DND-41 (cell line): ENCODE data around the gene ADAMTS12.

Experiments
- ATAC-seq: fragments of 200-7000 bp; cut with Tn5 transposase; 3 replicates; pipeline ENCODE4 v1.9.1; 2021; ENCODE audit warnings: low read depth; ENCODE audit not compliant: insufficient read depth
- DNase-seq: peaks from one replicate; pipeline ENCODE4 v3.0.0-alpha.2; 2020
- H2AFZ ChIP-seq: 2 replicates; pipeline ENCODE4 v1.6.0; 2012; ENCODE audit warnings: low read depth, low read length
- H3K27ac ChIP-seq: 2 replicates; pipeline ENCODE4 v1.5.1; 2012; ENCODE audit warnings: low read length, inconsistent platforms
- H3K27me3 ChIP-seq: fragments of 200-600 bp; sonication (generic); 2 replicates; pipeline ENCODE4 v1.6.0; 2012; ENCODE audit warnings: low read length, mild to moderate bottlenecking, inconsistent platforms; ENCODE audit not compliant: insufficient read depth, poor library complexity
- H3K36me3 ChIP-seq: 2 replicates; pipeline ENCODE4 v1.5.1; 2012; ENCODE audit warnings: low read length, inconsistent platforms; ENCODE audit not compliant: insufficient read depth
- H3K4me1 ChIP-seq: 2 replicates; pipeline ENCODE4 v1.5.1; 2012; ENCODE audit warnings: mild to moderate bottlenecking, low read length; ENCODE audit not compliant: insufficient read depth
- H3K4me2 ChIP-seq: 2 replicates; pipeline ENCODE4 v1.6.0; 2012; ENCODE audit warnings: mild to moderate bottlenecking, moderate library complexity, low read length, inconsistent platforms; ENCODE audit not compliant: insufficient read depth
- H3K4me3 ChIP-seq, 2 experiments: fragments of 200-600 bp in 1 of 2; shearing (Covaris generic) in 1 of 2; 2 replicates each; pipeline ENCODE4 v1.5.1; 2012 to 2016; ENCODE audit warnings: inconsistent platforms in 2 of 2, low read length in 2 of 2, mild to moderate bottlenecking in 2 of 2, low read depth in 1 of 2, moderate library complexity in 1 of 2
- H3K79me2 ChIP-seq: 2 replicates; pipeline ENCODE4 v1.6.0; 2012; ENCODE audit warnings: low read length, inconsistent platforms; ENCODE audit not compliant: insufficient read depth
- H3K9ac ChIP-seq: 2 replicates; pipeline ENCODE4 v1.6.0; 2012; ENCODE audit warnings: low read depth, mild to moderate bottlenecking, inconsistent platforms, low read length, moderate library complexity
- H3K9me3 ChIP-seq: 2 replicates; pipeline ENCODE4 v1.5.1; 2012; ENCODE audit warnings: low read length, moderate library complexity, mild to moderate bottlenecking, inconsistent platforms; ENCODE audit not compliant: insufficient read depth, severe bottlenecking
- H4K20me1 ChIP-seq: 2 replicates; pipeline ENCODE4 v1.6.0; 2012; ENCODE audit warnings: low read length; ENCODE audit not compliant: insufficient read depth
- CTCF ChIP-seq: IDR thresholded peaks from 2 replicates; pipeline ENCODE4 v1.5.1; 2012; ENCODE audit warnings: borderline replicate concordance, low read length, moderate library complexity, mild to moderate bottlenecking; ENCODE audit not compliant: poor library complexity, severe bottlenecking; ENCODE audit errors: extremely low read depth
- EZH2 ChIP-seq: IDR thresholded peaks from 3 replicates; pipeline ENCODE4 v1.6.1; 2012; ENCODE audit warnings: borderline replicate concordance, low read depth, mild to moderate bottlenecking, moderate library complexity, low read length, inconsistent platforms; ENCODE audit not compliant: severe bottlenecking

ADAMTS12 gene

GRCh38 chr5:33719769-33720168, 172.0 kb downstream of the ADAMTS12 start:
- H3K9ac ChIP-seq = no peak overlapping the region
- DNase-seq = no peak
- H3K36me3 ChIP-seq = no peaks in the 10 kb centered on the region
- H3K4me2 ChIP-seq = no peak overlapping the region
- no peak for TF ChIP-seq EZH2
- no peak for TF ChIP-seq CTCF
- H3K79me2 ChIP-seq = no peaks in the 10 kb centered on the region
- H3K9me3 ChIP-seq = no peaks in the 10 kb centered on the region
- H3K27ac ChIP-seq = no peak overlapping the region
- H3K4me1 ChIP-seq = no peaks in the 10 kb centered on the region
- H4K20me1 ChIP-seq = no peaks in the 10 kb centered on the region
- no peaks in the 10 kb centered on the region for H3K27me3 ChIP-seq
- H3K4me3 ChIP-seq = no peak overlapping the region
- no peak overlapping the region for H2AFZ ChIP-seq
- ATAC-seq = no peak

GRCh38 chr5:33715661-33716060, 176.1 kb downstream of the ADAMTS12 start:
- Histone ChIP-seq H3K9me3 (peaks cover 5% of the 10 kb centered on the region), H3K27me3 (no peaks in the 10 kb centered on the region), H4K20me1 (no peaks in the 10 kb centered on the region), H2AFZ (no peak overlapping the region), H3K79me2 (no peaks in the 10 kb centered on the region), H3K36me3 (no peaks in the 10 kb centered on the region), H3K4me2 (no peak overlapping the region), H3K9ac (no peak overlapping the region), H3K4me1 (no peaks in the 10 kb centered on the region), H3K4me3 (no peak overlapping the region), H3K27ac (no peak overlapping the region)
- DNase-seq (no peak), ATAC-seq (no peak)
- TF ChIP-seq CTCF (no peak), EZH2 (no peak)

GRCh38 chr5:33713136-33713765, 178.5 kb downstream of the ADAMTS12 start:
- Histone ChIP-seq H3K79me2 (no peaks in the 10 kb centered on the region), H3K36me3 (no peaks in the 10 kb centered on the region), H3K27me3 (no peaks in the 10 kb centered on the region), H3K9ac (no peak overlapping the region), H3K4me3 (no peak overlapping the region), H3K27ac (no peak overlapping the region), H3K4me2 (no peak overlapping the region), H3K9me3 (peaks cover 5% of the 10 kb centered on the region), H4K20me1 (no peaks in the 10 kb centered on the region), H3K4me1 (no peaks in the 10 kb centered on the region), H2AFZ (no peak overlapping the region)
- TF ChIP-seq CTCF (no peak), EZH2 (no peak)
- no peak for DNase-seq
- ATAC-seq = no peak
